Right ventricle myocardium superior (tissue), 1 donor: ENCODE results near the gene FTO. TPM values are rescaled to one million over a fixed set of nuclear protein-coding genes. Genes with fewer than 3 reads are reported as not detected.

Experiments used
- total RNA-seq: library from RNA; stranded (reverse); fragmentation: NEBNext Ultra II Directional; extraction: Animal tissue kit (Norgen Biotek cat#: 25700); gene quantifications from one replicate; pipeline ENCODE4 v1.2.1, GENCODE V29; 2021
- donor health status: DM: no; HTN: yes; CAD: no; lungs with severe emphysema.

FTO gene
- total RNA-seq, 1 donor from 2014 or later = 75.3 TPM

Other genes starting within 250 kb of the FTO start
- gene AKTIP, start 200.9 kb upstream of the FTO start, total RNA-seq = 87.9 TPM
- gene RPGRIP1L, start 297 bp upstream of the FTO start, total RNA-seq = 2.0 TPM